ENCODE measurements around the gene FXYD2.

FXYD2 gene

GRCh38 chr11:117837070-117837776, 12.7 kb upstream of the FXYD2 start:
- DNase-seq (ENCODE audit: low read depth, low spot score), result no peak
- H3K27ac ChIP-seq, result no peak overlapping the region

- DNase-seq (ENCODE audit: low read depth, low spot score), result no peak
- no peak overlapping the region for H3K27ac ChIP-seq
Observed at GRCh38 chr11:117836077-117836960, 11.8 kb upstream of the FXYD2 start.

GRCh38 chr11:117835576-117835975, 11.0 kb upstream of the FXYD2 start:
- H3K27ac ChIP-seq, result no peak overlapping the region
- no peak for DNase-seq (ENCODE audit: low read depth, low spot score)

GRCh38 chr11:117834838-117835443, 10.4 kb upstream of the FXYD2 start:
- DNase-seq (ENCODE audit: low read depth, low spot score), result no peak

GRCh38 chr11:117834068-117834810, 9.7 kb upstream of the FXYD2 start:
- DNase-seq (ENCODE audit: low read depth, low spot score), result no peak
- no peak overlapping the region for H3K27ac ChIP-seq

More at GRCh38 chr11:117834838-117835443, 10.4 kb upstream of the FXYD2 start:
- H3K27ac ChIP-seq, result no peak overlapping the region

GRCh38 chr11:117833401-117833891, 8.9 kb upstream of the FXYD2 start:
- H3K27ac ChIP-seq, result no peak overlapping the region
- no peak for DNase-seq (ENCODE audit: low read depth, low spot score)

GRCh38 chr11:117832511-117832910, 8.0 kb upstream of the FXYD2 start:
- no peak for DNase-seq (ENCODE audit: low read depth, low spot score)
- H3K27ac ChIP-seq, result no peak overlapping the region

- H3K27ac ChIP-seq, result no peak overlapping the region
- DNase-seq (ENCODE audit: low read depth, low spot score), result no peak
Observed at GRCh38 chr11:117831661-117832415, 7.3 kb upstream of the FXYD2 start.

- H3K27ac ChIP-seq, result no peak overlapping the region
- no peak for DNase-seq (ENCODE audit: low read depth, low spot score)
Observed at GRCh38 chr11:117830674-117831351, 6.3 kb upstream of the FXYD2 start.

GRCh38 chr11:117830072-117830471, 5.5 kb upstream of the FXYD2 start:
- DNase-seq (ENCODE audit: low read depth, low spot score), result no peak
- H3K27ac ChIP-seq, result no peak overlapping the region

- DNase-seq (ENCODE audit: low read depth, low spot score), result no peak
- H3K27ac ChIP-seq, result no peak overlapping the region
Observed at GRCh38 chr11:117829369-117829725, 4.8 kb upstream of the FXYD2 start.

GRCh38 chr11:117828611-117829368, 4.2 kb upstream of the FXYD2 start:
- H3K27ac ChIP-seq, result no peak overlapping the region
- DNase-seq (ENCODE audit: low read depth, low spot score), result no peak

- no peak for DNase-seq (ENCODE audit: low read depth, low spot score)
- no peak overlapping the region for H3K27ac ChIP-seq
Observed at GRCh38 chr11:117827521-117828511, 3.3 kb upstream of the FXYD2 start.

- no peak overlapping the region for H3K27ac ChIP-seq
- no peak for DNase-seq (ENCODE audit: low read depth, low spot score)
Observed at GRCh38 chr11:117826832-117827231, 2.3 kb upstream of the FXYD2 start.

GRCh38 chr11:117826190-117826570, 1.6 kb upstream of the FXYD2 start:
- no peak for DNase-seq (ENCODE audit: low read depth, low spot score)
- no peak overlapping the region for H3K27ac ChIP-seq

GRCh38 chr11:117825538-117826189, 1.1 kb upstream of the FXYD2 start:
- DNase-seq (ENCODE audit: low read depth, low spot score), result no peak
- no peak overlapping the region for H3K27ac ChIP-seq

GRCh38 chr11:117823946-117824420, 561 bp downstream of the FXYD2 start:
- H3K27ac ChIP-seq, result no peak overlapping the region
- no peak for DNase-seq (ENCODE audit: low read depth, low spot score)

Measured in epithelial cell of prostate (primary cell).